Stimulated activated CD8-positive, alpha-beta memory T cell treated with anti-CD3 and anti-CD28 coated beads, Interleukin-15, amount 100 ng/mL, for 4 hours (primary cell): Measurements from ENCODE around the gene SKIDA1.

Source experiments
- DNase-seq, 2 donors: peaks; one replicate each; pipeline ENCODE4 v3.0.0-alpha.2; 2020; ENCODE audit warnings: low read depth in 2 of 2

The SKIDA1 gene

GRCh38 chr10:21517134-21518031, 8.1 kb downstream of the SKIDA1 start:
- DNase-seq, result no peak

- DNase-seq, result no peak
Measured at GRCh38 chr10:21516242-21517131, 9.0 kb downstream of the SKIDA1 start.

- DNase-seq, result no peak
Measured at GRCh38 chr10:21515361-21516241, 9.9 kb downstream of the SKIDA1 start.

- no peak for DNase-seq
Measured at GRCh38 chr10:21514818-21515351, 10.6 kb downstream of the SKIDA1 start.

- no peak for DNase-seq
Measured at GRCh38 chr10:21514129-21514817, 11.2 kb downstream of the SKIDA1 start.

- no peak for DNase-seq
Measured at GRCh38 chr10:21513405-21513788, 12.1 kb downstream of the SKIDA1 start.

- DNase-seq, result no peak
Measured at GRCh38 chr10:21512573-21513404, 12.7 kb downstream of the SKIDA1 start.

GRCh38 chr10:21511946-21512572, 13.4 kb downstream of the SKIDA1 start:
- no peak for DNase-seq

- no peak for DNase-seq
Measured at GRCh38 chr10:21511095-21511570, 14.3 kb downstream of the SKIDA1 start.

GRCh38 chr10:21510241-21511094, 15.0 kb downstream of the SKIDA1 start:
- DNase-seq, result no peak

GRCh38 chr10:21509341-21510240, 15.9 kb downstream of the SKIDA1 start:
- DNase-seq, result no peak

GRCh38 chr10:21508706-21509331, 16.7 kb downstream of the SKIDA1 start:
- no peak for DNase-seq

- no peak for DNase-seq
Measured at GRCh38 chr10:21507150-21507549, 18.3 kb downstream of the SKIDA1 start.

GRCh38 chr10:21506351-21506750, 19.1 kb downstream of the SKIDA1 start:
- DNase-seq, result no peak

- no peak for DNase-seq
Measured at GRCh38 chr10:21505711-21506278, 19.7 kb downstream of the SKIDA1 start.

GRCh38 chr10:21503542-21503941, 21.9 kb downstream of the SKIDA1 start:
- DNase-seq, result no peak
